Gastrocnemius medialis (tissue), 4 donors: ENCODE results near the gene OBSCN.

Source experiments
- POLR2A ChIP-seq, 2 donors: fragments of 450-650 bp; IDR thresholded peaks; one replicate each; pipeline ENCODE4 v1.6.1; 2017; ENCODE audit warnings: antibody characterized with exemption in 2 of 2, mild to moderate bottlenecking in 2 of 2, moderate library complexity in 2 of 2
- TF ChIP-seq, protein P1 (sequence below), 5 experiments: fragments of 450-650 bp in 3 of 5; fragments of 200-600 bp in 2 of 5; sonication (generic) in 2 of 5; IDR thresholded peaks in 4 of 5; conservative IDR thresholded peaks in 1 of 5; 1 replicate in 4 of 5; 2 replicates in 1 of 5; pipeline ENCODE4 v1.5.1; 2016 to 2019; ENCODE audit warnings: antibody characterized with exemption in 5 of 5, mild to moderate bottlenecking in 3 of 5, moderate library complexity in 3 of 5

DNA sequence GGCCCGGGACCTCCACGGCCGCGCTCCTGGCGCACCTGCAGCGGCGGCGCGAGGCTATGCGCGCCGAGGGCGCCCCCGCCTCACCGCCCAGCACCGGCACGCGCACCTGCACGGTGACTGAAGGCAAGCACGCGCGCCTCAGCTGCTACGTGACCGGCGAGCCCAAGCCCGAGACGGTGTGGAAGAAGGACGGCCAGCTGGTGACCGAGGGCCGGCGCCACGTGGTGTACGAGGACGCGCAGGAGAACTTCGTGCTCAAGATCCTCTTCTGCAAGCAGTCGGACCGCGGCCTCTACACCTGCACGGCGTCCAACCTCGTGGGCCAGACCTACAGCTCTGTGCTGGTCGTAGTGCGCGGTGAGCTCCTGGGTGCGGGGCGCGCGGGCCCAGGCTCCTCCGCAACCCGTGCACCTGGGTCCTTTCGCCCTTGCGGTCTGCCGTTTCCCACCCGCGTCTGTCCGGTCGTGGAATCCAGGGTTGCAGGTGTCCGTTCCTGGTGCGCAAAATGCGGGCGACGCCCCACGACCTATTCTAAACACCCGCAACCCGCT, 4.6 kb downstream of the OBSCN start:
- TF ChIP-seq, protein P1, sequence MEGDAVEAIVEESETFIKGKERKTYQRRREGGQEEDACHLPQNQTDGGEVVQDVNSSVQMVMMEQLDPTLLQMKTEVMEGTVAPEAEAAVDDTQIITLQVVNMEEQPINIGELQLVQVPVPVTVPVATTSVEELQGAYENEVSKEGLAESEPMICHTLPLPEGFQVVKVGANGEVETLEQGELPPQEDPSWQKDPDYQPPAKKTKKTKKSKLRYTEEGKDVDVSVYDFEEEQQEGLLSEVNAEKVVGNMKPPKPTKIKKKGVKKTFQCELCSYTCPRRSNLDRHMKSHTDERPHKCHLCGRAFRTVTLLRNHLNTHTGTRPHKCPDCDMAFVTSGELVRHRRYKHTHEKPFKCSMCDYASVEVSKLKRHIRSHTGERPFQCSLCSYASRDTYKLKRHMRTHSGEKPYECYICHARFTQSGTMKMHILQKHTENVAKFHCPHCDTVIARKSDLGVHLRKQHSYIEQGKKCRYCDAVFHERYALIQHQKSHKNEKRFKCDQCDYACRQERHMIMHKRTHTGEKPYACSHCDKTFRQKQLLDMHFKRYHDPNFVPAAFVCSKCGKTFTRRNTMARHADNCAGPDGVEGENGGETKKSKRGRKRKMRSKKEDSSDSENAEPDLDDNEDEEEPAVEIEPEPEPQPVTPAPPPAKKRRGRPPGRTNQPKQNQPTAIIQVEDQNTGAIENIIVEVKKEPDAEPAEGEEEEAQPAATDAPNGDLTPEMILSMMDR (IDR thresholded peaks at IDR 0.05 in 4 of 5, conservative IDR thresholded peaks at IDR 0.05 in 1 of 5): no peak
- TF ChIP-seq POLR2A (IDR thresholded peaks at IDR 0.05): peak; percentile 17 to 36
